GM21723 (cell line): ENCODE results near the gene RBM20.

Experiments used
- ATAC-seq: cut with Tn5 transposase; IDR thresholded peaks from one replicate; pipeline ENCODE4 v1.9.1; 2021; ENCODE audit warnings: mild to moderate bottlenecking, moderate library complexity; ENCODE audit not compliant: unreplicated experiment

Gene RBM20

DNA sequence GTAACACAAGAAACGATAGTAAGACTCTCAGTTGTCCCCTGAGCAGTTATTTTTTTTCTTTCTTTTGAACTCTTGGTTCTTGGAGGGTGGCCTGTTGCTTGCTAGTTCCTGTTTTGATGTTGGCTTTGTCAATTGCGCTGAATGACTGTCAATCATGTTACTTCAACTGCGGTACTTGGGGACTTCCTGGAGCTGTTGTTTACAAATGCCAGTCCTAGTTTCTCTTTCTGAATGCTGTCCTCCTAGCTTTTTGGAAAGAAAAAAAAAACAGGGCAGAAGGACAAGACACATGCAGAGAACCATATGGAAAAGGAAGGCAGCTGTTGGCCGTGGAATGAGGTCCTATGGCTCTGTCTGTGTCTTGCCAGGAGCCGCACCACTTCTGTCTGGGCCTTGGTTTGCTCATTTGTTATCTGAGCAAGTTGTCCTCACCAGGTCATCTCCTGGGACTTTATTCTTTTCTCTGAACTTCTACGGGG, 220.6 kb downstream of the RBM20 start:
- peak; percentile 59 for ATAC-seq

DNA sequence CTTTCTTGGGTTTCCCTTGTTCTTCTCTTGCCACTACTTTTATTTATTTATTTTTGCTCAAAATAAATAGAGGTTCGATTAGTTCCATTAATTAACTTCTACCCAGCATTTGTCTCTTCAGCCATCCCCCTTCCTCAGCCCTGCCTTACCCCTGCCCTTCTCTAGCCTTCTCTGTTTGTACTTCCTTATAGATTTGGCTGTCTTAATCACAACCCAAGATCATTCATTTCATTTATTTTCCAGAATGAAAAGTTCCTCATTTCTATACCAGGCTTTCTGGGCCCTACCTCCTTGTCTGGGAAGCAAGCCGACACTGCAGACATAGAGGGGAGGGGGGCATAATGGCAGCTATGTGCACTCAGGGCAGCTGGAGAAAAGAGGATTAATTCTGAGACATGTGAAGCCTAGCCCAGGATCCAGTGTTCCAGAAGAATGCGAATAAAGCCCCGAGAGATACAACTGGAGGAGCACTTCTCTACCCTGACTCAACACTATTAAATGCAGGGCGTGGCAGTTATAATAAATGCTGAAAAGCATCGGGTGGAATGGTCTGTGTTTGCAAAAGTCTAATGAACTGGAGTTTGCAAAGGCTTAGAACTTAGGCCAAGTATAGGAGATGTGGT, 221.2 kb downstream of the RBM20 start:
- ATAC-seq = no peak

DNA sequence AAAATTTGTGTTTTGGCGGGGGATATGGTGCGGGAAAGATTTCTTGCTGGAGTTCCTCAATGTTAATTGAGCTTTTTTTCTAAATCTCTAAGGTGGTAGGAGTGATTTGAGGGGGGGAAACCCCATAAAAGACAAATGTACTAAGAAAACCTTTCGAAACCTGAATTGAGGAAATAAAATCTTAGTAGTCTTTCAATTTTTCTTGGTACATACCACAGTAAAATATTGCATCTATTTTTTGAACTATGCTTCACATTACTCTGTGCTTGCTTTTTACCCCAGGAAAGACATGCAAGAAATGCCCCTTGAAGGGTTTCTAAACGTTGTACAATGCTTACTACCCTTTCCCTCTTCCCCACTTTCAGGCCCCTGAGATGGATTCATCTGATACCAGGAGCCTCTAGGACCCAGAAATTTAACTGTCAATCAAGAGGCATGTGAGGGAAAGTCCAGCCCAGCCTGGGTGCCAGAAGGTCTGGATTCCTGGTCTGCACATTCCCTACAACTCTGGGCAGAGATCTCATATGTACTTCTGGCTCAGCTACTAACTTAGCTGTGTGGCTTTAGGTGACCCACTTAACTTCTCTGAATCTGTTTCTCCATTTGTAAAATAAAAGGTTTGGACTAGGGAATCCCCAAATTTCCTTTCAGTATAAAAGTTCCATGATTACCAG, 221.8 kb downstream of the RBM20 start:
- ATAC-seq = peak; percentile 29

DNA sequence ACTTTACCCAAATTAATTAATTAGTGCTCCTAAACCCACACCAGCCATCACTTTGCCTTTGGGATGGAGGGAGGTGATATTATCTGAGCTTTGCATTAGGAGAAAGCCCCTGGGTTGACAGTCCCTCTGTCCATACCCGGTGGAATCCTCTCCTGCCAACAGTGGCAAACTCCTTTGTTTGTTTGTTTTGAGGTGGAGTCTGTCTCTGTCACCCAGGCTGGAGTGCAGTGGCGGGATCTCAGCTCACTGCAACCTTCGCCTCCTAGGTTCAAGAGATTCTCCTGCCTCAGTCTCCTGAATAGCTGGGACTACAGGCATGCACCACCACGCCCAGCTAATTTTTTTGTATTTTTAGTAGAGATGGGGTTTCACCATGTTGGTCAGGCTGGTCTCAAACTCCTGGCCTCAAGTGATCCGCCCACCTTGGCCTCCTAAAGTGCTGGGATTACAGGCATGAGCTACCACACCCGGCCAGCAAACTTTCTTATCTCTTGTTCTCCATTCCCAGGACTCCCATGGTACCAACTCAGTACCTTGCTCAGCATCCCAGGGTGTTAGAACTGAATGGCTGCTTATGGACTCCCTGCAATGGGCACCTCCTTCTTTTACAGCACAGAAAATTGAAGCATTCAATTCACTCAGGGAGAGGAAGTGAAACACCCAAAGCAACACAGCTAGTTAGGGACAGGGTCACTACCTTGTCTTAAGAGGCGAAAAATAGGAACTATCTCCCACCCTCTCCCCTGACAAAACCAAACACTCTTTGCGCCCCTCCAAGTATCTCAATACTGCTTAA, 223.1 kb downstream of the RBM20 start:
- ATAC-seq = peak; percentile 36

DNA sequence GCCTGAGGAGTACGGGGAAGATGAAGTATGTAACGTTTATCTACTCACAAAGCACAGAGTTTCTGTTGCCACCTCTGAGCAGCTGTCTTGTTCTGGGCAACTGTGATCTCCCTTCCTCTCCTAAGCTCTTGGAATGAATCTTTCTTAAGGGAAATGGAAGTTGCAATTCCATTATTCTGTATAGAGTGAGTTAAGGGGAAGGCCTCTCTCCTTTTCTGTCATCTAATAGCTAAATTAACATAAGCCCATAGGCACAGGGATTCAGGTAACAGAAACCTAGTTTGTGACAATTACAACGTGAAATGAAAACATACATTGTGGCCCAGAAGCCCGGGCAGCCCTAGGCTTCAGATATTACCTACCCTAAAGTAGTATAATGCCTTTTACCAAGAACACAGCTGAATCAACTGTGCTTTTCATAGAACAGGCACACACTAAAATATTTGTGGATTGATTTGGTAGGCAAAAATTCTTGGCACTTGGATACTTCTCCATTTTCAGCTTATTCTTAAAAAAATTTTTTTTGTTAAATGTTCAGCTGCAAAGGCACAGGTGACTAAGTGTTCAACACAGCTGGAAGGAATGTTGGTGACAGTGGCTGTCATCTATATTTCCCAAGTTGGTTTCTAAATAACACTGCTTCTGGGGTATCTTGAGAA, 223.8 kb downstream of the RBM20 start:
- no peak for ATAC-seq

DNA sequence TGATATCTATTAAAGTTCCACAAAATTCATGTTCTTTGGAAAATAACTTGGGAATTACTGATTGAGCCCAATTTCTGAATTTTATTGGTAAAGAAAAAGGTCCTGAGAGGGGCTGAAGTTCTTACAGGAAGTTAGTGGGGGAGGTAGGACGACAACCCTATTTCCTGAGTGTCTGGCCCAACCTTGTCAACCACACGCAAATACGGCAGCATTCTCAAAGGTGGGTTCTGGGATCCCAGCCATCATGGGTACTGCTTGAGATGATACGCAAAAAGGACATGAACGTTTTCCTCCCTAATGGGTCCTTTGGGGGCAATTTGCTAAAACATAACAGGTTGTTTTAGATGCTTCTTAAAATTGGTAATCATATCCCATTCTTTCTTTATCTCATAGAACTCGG, 224.8 kb downstream of the RBM20 start:
- no peak for ATAC-seq

DNA sequence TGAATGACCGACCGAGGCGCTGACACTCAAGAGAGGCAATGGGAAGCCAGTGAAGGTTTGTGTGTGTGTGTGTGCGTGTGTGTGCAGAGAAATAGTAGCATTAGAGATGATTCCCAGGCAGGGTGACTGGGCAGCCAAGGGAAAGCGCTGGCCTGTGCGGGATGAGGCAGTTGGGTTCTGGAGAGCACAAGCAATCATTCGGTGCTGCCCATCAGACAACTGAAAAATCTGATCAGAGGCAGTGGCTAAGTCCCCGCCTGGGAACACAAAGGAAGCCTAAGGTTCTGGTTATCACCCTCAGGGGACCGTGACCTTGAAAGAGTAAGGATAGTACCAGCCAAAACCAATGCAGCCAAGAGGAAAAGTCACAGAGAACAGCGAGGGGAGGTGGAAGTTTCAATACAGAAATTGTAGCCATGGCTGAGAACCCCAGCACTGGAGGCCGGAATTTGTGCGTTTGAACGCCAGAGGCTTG, 226.7 kb downstream of the RBM20 start:
- no peak for ATAC-seq

DNA sequence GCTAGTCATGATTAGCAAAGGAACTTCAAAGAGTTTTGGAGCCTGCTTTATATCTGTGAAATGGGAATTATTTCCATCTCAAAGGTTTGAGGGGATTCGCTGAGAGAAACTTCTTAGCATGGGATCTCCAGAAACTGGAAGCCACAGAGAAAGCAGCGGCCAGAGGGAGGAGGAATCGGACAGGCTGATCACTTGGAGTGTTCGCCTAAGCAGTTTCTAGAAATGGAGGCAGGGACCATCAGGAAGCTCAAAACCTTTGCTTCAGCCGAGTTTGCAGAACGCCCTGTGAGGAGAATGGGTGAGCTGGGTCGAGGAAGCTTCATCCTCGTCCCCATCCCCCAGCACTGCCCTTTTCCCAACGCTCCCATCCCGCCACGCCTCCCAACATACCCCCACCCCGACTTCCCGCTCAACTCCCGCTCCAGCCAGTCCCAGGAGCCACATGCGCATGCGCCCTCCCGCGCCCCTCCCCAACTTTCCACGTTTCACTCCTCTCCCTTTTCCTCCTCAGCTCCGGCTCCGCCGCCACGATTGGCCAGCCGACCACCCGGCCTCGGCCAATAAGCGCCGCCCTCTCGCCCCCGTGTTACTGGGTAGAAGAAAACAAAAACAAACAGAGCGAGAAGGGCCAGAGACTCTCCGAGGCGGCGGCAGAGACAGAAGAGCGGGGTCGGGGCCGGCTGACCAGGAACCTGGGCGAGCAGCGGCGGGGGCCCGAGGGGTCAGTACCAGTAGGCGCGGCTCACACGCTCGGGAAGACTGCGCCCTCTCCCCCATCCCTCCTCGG, 227.4 kb downstream of the RBM20 start, which contains the start of gene PDCD4:
Gene PDCD4, plus strand, starts transcription at position 631 of the 787 bp plus-strand sequence. CDS start 4,100 bp downstream, outside the sequence.
- ATAC-seq = peak; percentile 77

DNA sequence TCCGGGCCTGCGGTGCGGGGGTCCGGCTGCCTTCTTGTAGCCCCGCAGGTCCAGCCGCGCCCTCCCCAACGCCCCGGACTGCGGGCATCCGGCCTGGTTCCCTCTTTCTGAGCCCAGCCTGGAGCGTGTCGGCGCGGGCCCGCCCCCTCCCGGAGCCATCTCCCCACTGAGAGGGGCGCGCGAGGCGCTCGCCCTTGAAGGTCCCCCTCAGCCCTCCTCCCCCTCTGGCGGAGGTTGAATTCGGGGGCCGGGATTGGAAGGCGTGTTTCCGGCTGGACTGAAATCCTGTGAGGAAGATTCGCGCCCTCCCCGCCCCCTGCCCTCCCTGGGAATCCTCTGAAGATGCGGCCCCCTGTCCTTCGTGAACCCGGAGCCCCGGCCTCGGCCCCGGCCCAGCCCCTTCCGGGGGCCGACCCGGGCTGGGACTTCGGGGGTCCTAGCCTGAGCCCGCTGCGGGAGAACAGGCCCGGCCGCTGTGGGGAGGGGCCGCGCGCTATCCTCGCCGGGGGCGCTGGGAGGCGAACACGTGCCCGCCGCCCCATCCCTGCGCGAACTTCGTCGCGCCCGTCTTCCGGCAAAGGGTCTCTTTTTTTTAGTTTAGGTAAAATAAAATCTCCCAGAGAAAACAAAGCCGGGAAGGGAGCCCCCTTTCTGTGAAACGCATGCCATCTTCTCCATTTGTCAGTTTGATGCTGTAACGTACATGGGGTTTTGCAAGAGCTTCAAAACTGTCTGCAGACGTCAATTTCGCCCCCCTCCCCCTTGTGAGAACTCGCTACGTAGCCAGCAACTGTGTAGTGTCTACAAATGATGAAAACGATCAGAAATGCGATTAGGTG, 228.2 kb downstream of the RBM20 start:
- peak; percentile 50 for ATAC-seq

DNA sequence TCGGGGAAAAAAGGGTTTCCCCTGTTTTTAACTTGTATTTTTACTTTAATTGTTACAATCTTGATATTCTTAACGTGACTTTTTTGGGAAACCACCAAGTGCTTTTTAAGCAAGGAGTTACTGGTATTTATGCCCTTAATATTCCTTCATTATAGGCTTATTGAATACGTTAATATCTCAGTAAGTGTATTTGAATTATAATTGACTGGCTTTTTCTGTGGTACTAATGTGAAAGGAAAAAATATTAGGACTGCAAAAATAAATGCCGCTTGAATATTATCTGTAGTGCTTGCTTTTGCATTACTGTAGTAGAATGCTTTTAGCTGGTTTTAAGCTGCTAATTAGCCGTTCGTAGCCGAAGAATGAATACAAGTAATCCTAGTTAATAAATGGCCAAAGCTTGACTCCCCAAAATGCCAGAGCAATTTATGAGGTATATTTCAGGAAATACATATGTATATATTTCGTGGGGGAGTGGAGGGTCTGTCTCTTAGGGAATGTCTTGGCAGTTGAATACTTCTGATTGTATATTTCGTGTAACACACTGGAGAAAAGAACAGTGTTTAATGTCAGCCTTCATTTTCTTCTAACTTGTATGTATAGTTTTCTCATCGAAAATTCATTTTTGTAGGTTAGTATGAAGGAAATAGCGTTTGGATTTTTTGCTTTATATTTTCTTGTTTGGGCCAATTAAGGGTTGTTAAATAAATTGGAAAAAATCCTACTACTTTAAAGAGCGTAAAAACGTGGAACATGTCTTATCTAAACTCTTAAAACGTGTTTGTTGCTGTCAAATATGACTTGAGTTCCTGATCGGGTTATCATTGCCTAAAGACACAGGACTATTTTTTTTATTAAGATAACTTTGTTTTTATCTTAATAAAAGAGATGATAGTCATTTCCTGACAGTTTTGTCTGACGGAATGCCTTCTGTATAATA, 229.1 kb downstream of the RBM20 start:
- ATAC-seq = no peak

DNA sequence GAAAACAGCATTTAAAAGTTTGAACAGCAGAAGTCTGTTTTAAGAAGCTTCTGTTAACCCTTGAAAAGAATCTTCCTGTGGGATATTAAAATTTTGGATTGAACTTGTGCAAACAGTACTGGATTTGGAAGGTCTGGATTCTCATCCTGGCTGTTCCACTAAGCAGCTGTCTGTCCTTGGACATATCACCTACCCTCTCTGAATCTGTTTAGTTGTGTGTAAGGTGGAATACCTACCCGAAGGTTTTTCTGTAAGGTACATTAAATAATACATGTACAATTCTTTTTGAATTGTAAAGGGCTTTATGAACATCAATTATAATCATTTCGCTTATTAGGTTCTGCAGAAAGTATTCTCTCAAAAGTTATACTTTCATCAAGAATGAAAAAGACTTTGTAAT, 229.8 kb downstream of the RBM20 start:
- ATAC-seq = no peak

DNA sequence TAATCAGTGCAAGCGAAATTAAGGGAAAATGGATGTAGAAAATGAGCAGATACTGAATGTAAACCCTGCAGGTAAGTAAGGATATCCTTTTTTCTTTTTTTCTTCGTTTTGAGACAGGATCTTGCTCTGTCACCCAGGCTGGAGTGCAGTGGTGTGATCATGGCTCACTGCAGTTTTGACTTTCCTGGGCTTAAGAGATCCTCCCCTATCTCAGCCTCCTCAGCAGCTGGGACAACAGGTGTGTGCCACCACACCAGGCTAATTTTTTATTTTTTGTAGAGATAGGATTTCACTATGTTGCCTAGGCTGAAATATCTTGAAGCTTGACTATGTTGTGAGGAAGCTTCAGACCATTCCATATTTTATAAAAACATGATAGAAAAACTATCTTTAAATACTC, 231.9 kb downstream of the RBM20 start:
- ATAC-seq = no peak

DNA sequence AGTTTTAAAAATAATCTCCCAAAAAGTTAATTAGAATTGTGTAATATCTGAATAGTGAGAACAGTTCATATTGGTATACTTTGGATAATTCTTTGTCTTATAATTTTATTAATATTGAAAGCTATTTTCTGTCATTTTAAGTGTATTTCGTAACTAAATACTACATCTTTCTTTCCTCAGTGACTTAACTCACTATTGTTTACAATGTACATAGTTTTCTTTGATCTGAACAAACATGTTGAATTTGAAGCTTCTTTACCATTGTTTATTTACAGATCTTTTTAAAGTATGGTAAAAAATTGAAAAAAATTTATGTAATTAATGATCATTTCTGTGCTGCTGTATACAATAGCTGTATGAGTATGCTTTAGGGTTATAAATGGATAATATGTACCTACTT, 232.7 kb downstream of the RBM20 start:
- ATAC-seq = no peak

DNA sequence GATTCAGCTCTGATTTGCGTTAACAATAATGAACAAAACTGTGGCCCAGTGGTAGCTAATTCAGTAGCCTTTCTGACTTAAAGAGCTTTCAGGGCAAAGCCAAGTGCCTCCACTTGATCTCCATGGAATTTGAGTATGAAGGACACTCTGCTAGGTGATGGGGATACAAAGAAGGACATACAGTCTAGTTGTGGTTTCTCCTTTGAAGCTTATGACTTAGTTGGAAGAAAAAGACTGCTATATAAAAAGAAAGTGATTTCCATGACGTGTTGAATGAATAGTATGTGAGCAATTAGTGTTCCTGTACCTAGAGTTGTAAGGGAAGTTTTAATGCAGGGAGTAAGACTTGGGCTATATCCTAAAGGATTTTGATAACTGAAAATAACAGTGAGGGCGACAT, 235.9 kb downstream of the RBM20 start:
- ATAC-seq = no peak

DNA sequence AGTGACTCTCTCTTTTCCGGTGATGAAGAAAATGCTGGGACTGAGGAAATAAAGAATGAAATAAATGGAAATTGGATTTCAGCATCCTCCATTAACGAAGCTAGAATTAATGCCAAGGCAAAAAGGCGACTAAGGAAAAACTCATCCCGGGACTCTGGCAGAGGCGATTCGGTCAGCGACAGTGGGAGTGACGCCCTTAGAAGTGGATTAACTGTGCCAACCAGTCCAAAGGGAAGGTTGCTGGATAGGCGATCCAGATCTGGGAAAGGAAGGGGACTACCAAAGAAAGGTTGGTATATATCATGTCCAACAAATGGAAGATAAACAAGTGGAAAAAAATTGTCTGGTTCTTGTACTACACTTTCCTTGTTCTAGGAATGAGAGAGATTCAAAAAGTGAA, 237.1 kb downstream of the RBM20 start:
- ATAC-seq = no peak

DNA sequence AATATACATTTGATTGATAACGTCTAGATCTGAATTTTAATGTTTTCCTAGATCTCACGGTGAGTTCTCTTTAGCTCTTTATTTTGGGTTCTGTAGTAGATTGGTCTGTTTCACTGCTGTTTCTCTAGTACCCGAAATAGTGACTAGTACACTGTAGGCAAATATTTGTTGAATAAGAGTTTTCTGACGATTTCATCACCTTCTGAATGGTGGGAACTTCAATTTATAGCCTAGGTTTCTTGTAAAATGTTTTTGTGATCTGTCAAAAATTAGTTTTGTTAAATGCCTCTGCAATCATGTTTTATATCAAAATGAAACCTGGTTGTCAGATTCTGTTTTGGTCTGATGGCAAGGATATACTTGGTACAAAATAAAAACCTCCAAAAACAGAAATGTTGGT, 237.8 kb downstream of the RBM20 start:
- ATAC-seq = no peak

DNA sequence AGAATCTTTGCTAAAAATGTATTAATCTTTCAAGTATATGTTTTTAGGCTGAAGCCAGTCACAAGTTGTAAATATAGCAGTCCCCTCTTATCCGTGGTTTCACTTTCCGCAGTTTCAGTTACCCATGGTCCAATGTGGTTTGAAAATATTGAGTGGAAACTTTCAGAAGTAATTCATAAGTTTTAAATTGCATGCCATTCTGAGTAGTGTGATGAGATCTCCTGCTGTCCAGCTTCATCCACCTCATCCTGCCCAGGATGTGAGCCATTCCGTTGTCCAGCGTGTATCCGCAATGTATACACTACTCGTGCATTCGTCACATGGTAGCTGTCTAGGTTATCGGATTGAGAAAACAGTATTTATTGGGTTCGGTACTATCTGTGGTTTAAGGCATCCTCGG, 239.8 kb downstream of the RBM20 start:
- no peak for ATAC-seq

DNA sequence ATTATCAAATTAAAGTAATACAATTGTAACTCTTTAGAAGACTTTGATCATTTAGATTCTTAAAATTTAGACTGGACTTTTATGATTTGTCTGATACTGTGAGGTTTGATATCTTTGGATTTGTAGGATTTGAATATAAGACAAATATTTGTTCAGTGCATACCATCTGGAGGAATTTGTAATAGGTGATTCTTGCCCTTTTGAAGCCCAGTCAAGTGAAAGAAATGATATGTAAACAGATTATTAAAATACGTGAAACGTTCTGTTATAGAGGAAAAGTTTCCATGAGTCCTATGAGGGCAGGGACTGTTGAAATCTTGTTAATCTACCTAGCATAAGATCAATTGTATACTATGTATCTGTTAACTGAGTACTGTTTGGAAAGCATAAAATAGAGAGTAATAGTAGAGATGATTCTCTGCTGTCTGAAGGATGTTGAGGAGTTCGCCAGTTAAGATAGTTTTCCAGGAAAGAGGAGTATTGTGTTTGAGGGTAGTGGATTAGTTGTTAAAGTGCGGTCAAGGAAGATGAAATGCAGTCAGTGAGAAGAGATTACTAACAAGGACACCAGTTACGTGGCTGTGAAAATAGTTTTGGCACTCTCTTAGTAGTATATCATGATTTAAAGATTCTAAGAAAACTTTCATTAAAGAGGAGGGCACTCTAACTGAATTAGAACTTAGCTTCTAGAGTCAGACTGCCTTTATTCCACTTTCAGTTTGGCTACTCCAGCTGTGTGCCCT, 242.0 kb downstream of the RBM20 start:
- no peak for ATAC-seq
